DMS79 (cell line): ENCODE measurements around the gene CAP2.
"Not testable (repeated sequence)": the region's sequence is repeated elsewhere in the genome, so short reads cannot be mapped to it uniquely, and the experiment has no call there.

Experiments used
- DNase-seq: peaks from one replicate; lab custom pipeline; 2025; lab: John Stamatoyannopoulos, UW

Gene CAP2

GRCh38 chr6:17397764-17398194 lies 4.4 kb downstream of the CAP2 start:
- DNase-seq = no peak

- not testable (repeated sequence) for DNase-seq
Measured at GRCh38 chr6:17405181-17405943, 12.0 kb downstream of the CAP2 start.

DNA sequence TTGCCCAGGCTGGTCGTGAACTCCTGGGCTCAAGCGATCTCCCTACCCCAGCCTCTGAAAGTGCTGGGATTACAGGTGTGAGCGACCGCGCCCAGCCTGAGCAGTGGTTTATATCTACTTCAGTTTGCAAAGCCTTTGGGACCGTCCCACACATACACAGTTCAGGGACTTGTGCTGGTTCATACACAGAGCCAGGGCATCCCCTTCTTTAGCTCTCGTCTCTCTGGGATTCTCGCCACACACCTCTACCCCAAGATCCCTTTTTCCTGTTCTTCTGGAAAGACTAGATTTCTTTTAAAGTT lies 12.5 kb downstream of the CAP2 start:
- no peak for DNase-seq

- no peak for DNase-seq
Measured at GRCh38 chr6:17408081-17408480, 14.7 kb downstream of the CAP2 start.

DNA sequence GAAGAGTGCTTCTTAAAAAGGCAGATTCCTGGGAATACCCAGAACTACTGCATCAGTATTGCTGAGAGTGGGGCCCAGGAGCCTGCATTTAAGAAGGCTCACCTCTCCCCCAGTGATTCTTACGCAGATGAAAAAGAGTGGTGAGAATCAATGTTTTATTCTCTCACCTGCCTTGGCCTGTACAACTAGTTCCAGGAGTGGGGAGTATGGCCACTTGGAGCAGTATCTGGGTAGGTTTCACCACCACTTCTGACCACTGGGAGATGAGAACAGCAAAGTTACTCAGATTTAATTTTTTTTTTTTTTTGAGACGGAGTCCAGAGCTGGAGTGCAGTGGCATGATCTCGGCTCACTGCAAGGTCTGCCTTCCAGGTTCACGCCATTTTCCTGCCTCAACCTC lies 16.9 kb downstream of the CAP2 start:
- no peak for DNase-seq

DNA sequence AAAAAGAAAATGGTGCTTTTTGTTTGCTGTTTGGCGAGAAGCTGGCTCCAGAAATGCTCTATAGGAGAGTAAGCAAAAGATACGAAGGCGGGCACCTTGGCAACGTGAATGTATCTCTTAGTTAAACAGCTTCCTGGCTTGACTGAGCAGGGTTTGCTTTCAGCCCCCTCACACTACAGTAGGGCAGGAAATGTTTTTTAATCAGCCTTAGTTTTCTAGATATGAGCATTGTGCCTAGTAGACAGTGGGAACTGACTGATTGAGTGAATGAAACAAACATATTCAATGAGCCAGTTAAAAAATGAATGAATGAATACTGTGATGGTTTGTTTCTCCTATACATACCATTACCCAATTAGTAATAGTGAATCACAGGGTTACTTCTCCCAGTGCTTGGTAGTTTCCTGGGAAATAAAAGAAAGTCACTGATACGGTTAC lies 19.9 kb downstream of the CAP2 start:
- no peak for DNase-seq

- not testable (repeated sequence) for DNase-seq
Measured at GRCh38 chr6:17414395-17414794, 21.0 kb downstream of the CAP2 start.

GRCh38 chr6:17415321-17415720 lies 21.9 kb downstream of the CAP2 start:
- DNase-seq = no peak

DNA sequence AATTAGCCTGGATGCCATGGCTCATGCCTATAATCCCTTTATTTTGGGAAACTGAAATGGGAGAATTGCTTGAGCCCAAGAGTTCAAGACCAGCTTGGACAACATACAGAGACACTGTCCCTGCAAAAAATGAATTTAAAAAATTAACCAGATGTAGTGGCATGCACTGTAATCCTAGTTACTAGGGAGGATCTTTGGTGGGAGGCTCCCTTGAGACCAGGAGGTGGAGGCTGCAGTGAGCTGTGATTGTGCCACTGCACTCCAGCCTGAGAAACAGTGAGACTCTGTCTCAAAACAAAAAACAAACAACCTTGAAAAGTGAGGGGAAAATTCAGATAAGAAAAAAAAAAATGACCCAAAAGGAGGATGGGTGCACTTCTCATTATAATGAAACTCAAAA lies 23.4 kb downstream of the CAP2 start:
- no peak for DNase-seq

DNA sequence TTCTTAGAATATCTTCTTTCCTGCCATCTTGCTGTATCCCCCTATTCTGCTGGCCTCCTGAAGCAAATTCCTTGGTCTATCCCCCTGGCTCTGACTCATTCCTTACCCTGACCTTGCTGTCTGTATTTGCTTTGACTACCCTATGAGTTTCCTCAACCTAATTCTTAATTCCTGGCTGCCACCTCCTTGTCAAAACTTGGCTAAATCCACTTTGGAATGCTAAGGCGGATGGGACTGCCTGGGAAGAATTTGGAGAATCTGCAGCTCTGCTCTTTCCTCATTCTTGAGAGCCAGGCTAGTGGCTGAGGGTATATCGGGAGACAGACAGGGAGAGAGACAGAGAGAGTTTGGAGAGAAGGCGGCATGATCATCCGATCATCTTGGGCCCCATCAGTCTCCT lies 24.4 kb downstream of the CAP2 start:
- DNase-seq = no peak

DNA sequence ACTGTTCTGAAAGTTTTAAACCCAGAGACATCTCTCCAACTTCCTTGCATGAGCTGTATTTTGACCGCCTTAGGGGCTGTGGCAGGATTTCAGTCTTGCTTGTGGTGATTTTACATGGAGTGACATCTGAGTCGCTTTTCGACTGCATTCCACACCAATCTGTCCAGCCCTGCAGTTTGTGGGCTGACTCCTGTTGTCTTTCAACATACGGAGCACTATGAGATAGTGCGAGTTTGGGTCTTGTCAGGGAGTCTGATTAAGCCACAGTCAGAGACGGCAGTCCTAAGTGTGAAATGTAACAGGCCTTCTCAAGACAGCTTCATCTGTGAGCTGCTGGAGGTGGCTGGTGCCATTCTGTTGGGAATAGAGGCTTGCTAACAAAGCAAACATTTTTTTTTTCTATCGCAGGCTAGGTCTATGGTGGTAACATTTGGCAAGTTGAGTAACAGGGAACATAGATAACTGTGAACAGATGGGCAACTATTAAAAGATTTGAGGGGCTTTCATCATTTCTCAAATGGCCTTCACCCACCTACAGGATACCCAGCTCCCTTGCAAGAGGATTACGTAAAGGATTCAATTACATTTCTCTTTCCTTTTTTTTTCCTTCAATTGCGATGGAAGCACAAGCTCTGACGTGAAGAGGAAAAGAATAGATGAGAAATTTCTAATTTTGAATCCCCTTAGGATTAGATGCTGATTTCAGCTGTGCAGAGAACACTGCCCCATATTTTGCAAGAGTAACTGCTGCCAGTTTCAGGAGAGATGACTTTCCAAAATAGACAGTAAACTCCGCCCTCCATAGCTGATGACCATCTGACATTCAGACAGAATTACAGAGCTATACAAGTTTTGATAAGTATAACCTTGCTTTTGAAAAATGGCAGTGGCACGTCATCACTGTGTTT lies 25.1 kb downstream of the CAP2 start:
- DNase-seq = no peak

- no peak for DNase-seq
Measured at GRCh38 chr6:17419189-17419575, 25.8 kb downstream of the CAP2 start.

DNA sequence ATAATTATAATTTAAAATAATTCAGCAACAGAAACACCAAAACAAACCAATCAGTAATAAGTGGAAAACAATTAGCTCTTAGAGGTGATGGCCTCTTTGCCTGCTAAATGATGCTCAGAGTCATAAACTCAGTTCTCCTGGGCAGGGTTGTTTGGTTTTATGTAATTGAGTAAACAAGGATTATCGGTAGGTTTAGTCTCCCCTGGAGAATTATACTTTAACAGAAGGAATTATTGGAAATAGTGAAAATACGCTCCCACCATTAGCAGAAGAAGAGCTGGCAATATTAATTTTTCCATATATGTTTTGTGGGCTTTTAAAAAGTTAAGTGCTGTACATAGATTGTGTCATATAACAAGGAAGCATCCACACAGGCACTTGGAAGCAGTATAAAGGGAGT lies 27.0 kb downstream of the CAP2 start:
- no peak for DNase-seq

- no peak for DNase-seq
Measured at GRCh38 chr6:17421406-17421805, 28.0 kb downstream of the CAP2 start.

DNA sequence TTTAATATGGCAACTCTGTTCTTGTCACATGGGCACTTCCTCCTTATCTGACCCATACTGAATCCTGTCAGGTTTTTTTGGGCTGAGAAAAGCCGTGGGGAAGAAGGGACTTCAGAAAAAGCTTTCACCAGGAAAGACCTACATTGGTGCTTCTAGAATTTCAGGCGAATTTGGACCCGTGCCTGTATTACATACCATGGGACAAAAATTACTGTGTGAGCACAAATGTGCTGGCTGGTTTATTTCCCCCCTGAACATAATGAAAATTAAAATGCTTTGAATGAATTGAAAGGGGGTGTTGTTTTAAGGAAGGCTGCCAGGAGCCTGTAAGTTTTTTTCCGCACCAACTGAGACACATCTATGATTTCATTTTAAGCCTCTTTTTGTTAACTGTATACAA lies 29.6 kb downstream of the CAP2 start:
- DNase-seq = no peak

DNA sequence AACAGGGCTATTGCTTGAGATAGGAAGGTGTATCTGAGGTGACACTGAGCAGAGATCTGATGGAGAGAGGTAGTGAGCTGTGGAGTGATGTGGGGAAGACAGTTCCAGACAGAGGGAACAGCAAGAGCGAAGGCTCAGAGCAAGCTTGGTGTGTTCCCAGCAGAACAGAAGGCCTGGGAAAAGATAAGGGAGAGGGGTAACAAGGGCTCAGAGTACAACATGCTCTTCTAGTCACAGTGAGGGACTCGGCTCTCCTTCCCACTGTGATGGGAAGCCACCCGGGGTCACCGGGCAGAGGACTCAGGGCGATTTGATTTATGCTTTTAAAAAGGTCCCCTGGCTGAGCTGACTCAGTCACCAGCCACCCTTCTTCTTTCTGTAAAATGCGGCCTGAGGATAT lies 33.7 kb downstream of the CAP2 start:
- no peak for DNase-seq

DNA sequence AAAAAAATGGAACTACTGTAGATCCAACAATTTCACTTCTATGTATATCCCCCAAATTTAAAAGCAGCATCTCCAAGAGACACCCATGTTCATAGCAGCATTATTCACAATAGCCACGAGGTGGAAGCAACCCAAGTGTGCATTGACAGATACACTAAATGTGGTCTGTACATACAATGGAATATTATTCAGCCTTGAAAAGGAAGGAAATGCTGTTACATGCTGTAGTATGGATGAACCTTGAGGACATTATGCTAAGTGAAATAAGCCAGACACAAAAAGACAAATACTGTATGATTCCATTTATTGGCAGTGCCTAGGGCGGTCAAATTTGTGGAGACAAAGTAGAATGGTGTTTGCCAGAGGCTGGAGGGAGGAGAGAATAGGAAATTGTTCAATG lies 34.2 kb downstream of the CAP2 start:
- no peak for DNase-seq

- not testable (repeated sequence) for DNase-seq
Measured at GRCh38 chr6:17428595-17429120, 35.3 kb downstream of the CAP2 start.

- no peak for DNase-seq
Measured at GRCh38 chr6:17429383-17430061, 36.1 kb downstream of the CAP2 start.

DNA sequence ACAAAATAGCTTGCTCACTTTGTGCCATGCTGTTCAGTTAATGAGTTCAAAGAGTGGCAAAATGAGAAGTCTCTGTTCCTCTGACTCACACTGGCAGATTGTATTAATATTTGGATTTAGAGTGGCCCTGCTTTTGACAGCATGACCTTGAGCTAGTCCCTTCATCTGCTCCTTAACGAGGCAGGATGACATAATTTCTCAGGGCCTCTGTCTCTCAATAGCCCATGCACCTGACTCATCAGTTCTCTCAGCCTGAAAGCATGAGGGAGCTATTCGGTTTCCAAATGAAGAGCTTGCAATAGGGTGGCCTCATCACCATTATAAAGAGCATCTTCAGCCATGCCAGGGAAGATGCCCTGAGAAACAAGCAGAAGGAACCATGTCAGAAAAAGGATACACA lies 38.2 kb downstream of the CAP2 start:
- DNase-seq = no peak

GRCh38 chr6:17432356-17432755 lies 39.0 kb downstream of the CAP2 start:
- DNase-seq = no peak

DNA sequence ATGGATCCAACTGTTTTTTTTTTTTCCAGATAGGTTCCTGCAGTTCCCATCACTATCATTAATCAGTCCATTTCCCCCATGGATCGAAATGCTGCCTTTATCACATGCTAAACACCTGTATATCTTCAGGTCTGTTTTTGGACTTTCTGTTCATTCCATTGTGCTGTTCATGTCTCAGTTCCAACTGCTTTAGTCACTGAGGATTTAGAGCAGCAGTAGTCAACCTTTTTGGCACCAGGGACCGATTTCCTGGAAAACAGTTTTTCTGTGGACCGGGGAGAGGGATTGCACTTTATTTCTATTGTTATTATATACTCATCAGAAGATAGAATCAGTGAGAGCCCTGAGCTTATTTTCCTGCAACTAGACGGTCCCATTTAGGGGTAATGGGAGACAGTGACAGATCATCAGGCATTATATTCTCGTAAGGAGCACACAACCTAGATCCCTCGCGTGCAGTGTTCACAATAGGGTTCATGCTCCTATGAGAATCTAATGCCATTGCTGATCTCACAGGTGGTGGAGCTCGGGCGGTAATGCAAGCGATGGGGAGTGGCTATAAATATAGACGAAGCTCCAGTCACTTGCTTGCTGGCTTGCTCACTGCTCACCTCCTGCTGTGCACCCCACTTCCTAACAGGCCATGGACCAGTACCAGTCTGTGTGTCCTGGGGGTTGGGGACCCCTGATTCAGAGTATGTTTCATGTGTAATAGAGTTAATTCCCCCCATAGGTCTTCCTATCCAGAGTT lies 46.0 kb downstream of the CAP2 start:
- no peak for DNase-seq
